Breast epithelium (tissue), 3 donors: ENCODE results near the gene PLCB2.

ENCODE experiments used
- POLR2A ChIP-seq: fragments of 450-650 bp; IDR thresholded peaks from one replicate; pipeline ENCODE4 v1.6.1; 2016; ENCODE audit warnings: antibody characterized with exemption, mild to moderate bottlenecking, moderate library complexity
- POLR2AphosphoS5 ChIP-seq, 3 donors: sonication (generic); formaldehyde crosslinking; IDR thresholded peaks; one replicate each; pipeline ENCODE4 v1.6.1; 2017; ENCODE audit warnings: antibody characterized with exemption in 3 of 3
- TF ChIP-seq, protein P1 (sequence below), 3 donors: fragments of 450-650 bp; IDR thresholded peaks; one replicate each; pipeline ENCODE4 v1.5.1; 2016 to 2017; ENCODE audit warnings: antibody characterized with exemption in 3 of 3, mild to moderate bottlenecking in 3 of 3, moderate library complexity in 3 of 3

DNA sequence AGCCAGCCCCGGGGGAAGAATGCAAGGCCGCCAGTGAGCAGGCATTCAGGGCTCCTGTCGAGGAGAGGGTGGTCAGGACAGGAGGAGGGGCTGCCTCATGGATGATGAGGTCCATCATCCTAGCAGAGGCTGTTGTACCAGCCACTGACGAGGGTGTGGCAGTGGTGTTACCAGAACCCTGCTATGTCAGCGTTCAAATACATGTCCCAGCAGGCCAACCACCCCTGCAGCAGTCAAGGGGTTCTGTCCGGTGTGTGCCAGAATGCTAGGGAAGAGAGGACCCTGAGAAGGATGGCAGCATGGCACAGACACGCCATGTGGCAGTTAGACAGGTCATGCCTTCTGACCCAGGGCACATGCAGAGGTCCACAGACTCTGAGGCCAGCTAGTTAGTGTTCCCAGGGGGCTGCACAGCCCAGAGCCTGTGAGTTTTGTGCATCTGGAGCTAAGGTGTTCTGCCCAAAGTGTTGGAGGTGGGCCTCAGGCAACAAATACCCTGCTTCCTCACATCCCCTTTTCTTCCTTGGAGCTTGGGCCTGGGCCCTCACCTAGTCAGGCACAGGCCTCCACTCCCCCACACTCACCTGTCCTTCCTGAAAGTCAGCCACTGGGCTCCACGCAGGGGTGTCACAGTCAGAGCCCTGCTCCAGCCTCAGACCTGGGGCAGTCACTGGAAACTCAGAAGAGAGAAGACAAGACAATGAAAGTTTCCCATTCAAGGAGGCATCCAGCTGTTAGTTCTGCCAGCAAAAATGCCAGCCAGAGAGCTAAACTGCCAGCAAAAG, 61.0 kb downstream of the PLCB2 start:
- TF ChIP-seq POLR2A (no peak), POLR2AphosphoS5 (IDR thresholded peaks at IDR 0.05) (no peak)
- TF ChIP-seq, protein P1, sequence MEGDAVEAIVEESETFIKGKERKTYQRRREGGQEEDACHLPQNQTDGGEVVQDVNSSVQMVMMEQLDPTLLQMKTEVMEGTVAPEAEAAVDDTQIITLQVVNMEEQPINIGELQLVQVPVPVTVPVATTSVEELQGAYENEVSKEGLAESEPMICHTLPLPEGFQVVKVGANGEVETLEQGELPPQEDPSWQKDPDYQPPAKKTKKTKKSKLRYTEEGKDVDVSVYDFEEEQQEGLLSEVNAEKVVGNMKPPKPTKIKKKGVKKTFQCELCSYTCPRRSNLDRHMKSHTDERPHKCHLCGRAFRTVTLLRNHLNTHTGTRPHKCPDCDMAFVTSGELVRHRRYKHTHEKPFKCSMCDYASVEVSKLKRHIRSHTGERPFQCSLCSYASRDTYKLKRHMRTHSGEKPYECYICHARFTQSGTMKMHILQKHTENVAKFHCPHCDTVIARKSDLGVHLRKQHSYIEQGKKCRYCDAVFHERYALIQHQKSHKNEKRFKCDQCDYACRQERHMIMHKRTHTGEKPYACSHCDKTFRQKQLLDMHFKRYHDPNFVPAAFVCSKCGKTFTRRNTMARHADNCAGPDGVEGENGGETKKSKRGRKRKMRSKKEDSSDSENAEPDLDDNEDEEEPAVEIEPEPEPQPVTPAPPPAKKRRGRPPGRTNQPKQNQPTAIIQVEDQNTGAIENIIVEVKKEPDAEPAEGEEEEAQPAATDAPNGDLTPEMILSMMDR (IDR thresholded peaks at IDR 0.05) = no peak
